IMR-90 (cell line): ENCODE data around the gene REN. TPM values are rescaled to one million over a fixed set of nuclear protein-coding genes. Genes with fewer than 3 reads are reported as not detected.

Experiments
- ATAC-seq: fragments of 200-7000 bp; cut with Tn5 transposase; 2 replicates; pipeline ENCODE4 v1.9.1; 2020; ENCODE audit warnings: low read depth, mild to moderate bottlenecking, moderate library complexity
- BruUV-seq: library from RNA; stranded (reverse); fragments of 400-500 nt; replicated peaks from 2 replicates; lab custom pipeline; 2021; lab: Mats Ljungman, UMichigan
- CTCF ChIA-PET: fragments of 300-600 bp; formaldehyde crosslinking; extraction: SDS; loops from one replicate; lab custom pipeline; 2021; ENCODE audit warnings: antibody characterized with exemption; lab: Yijun Ruan, JAX
- POLR2A ChIA-PET: fragments of 300-600 bp; sonication (Branson Sonifier 250); formaldehyde crosslinking; loops from one replicate; lab custom pipeline; 2022; ENCODE audit warnings: antibody characterized with exemption; ENCODE audit not compliant: unreplicated experiment; lab: Charles Lee
- DNase-seq: peaks from one replicate; pipeline ENCODE4 v3.0.0; 2013
- H2AFZ ChIP-seq: replicated peaks from 2 replicates; pipeline ENCODE3; 2013; ENCODE audit warnings: low read length, mild to moderate bottlenecking; ENCODE audit not compliant: poor library complexity
- H2AK5ac ChIP-seq: 2 replicates; pipeline ENCODE4 v1.6.1; 2013; ENCODE audit warnings: low read depth, low read length, inconsistent platforms
- H2AK9ac ChIP-seq: replicated peaks from 2 replicates; pipeline ENCODE3; 2013; ENCODE audit warnings: mild to moderate bottlenecking, low read depth, low read length, moderate library complexity; ENCODE audit not compliant: poor library complexity
- H2BK120ac ChIP-seq: 2 replicates; pipeline ENCODE4 v1.6.1; 2013; ENCODE audit warnings: low read depth, low read length, inconsistent platforms
- H2BK15ac ChIP-seq: 3 replicates; pipeline ENCODE4 v1.6.1; 2013; ENCODE audit warnings: low read depth, low read length, inconsistent platforms
- H2BK20ac ChIP-seq: 2 replicates; pipeline ENCODE4 v1.6.1; 2013; ENCODE audit warnings: low read depth, mild to moderate bottlenecking, inconsistent platforms, low read length, moderate library complexity
- H2BK5ac ChIP-seq: 2 replicates; pipeline ENCODE4 v1.6.1; 2013; ENCODE audit warnings: mild to moderate bottlenecking, low read depth, low read length, inconsistent platforms; ENCODE audit not compliant: poor library complexity, severe bottlenecking
- H3K14ac ChIP-seq: replicated peaks from 2 replicates; pipeline ENCODE4 v1.6.1; 2013; ENCODE audit warnings: low read depth, low read length, inconsistent platforms
- H3K18ac ChIP-seq: 2 replicates; pipeline ENCODE4 v1.6.1; 2013; ENCODE audit warnings: low read depth, low read length, control low read depth
- H3K23ac ChIP-seq: 2 replicates; pipeline ENCODE4 v1.6.1; 2013; ENCODE audit warnings: low read depth, low read length, inconsistent platforms
- H3K27ac ChIP-seq: 2 replicates; pipeline ENCODE4 v1.5.1; 2013; ENCODE audit warnings: mild to moderate bottlenecking, control low read depth, low read length; ENCODE audit not compliant: insufficient read depth
- H3K27me3 ChIP-seq: 2 replicates; pipeline ENCODE4 v1.6.1; 2013; ENCODE audit warnings: low read length; ENCODE audit not compliant: control insufficient read depth, insufficient read depth
- H3K36me3 ChIP-seq: 2 replicates; pipeline ENCODE4 v1.6.1; 2013; ENCODE audit warnings: low read length, mixed read lengths; ENCODE audit not compliant: control insufficient read depth, insufficient read depth
- H3K4ac ChIP-seq: 2 replicates; pipeline ENCODE4 v1.6.1; 2013; ENCODE audit warnings: low read depth, low read length, inconsistent platforms
- H3K4me1 ChIP-seq: 2 replicates; pipeline ENCODE4 v1.6.1; 2013; ENCODE audit warnings: low read length, mixed read lengths; ENCODE audit not compliant: control insufficient read depth, insufficient read depth
- H3K4me2 ChIP-seq: 2 replicates; pipeline ENCODE4 v1.6.1; 2013; ENCODE audit warnings: low read depth, mild to moderate bottlenecking, control low read depth, low read length, moderate library complexity
- H3K4me3 ChIP-seq: 2 replicates; pipeline ENCODE4 v1.5.1; 2013; ENCODE audit warnings: low read depth, mild to moderate bottlenecking, control low read depth, low read length, moderate library complexity; ENCODE audit not compliant: insufficient read depth
- H3K56ac ChIP-seq: 2 replicates; pipeline ENCODE4 v1.6.1; 2013; ENCODE audit warnings: low read length, inconsistent platforms; ENCODE audit not compliant: insufficient read depth; ENCODE audit errors: extremely low read depth
- H3K79me1 ChIP-seq, 2 experiments: 2 replicates each; pipeline ENCODE4 v1.6.1; 2013; ENCODE audit warnings: low read length in 2 of 2, inconsistent platforms in 1 of 2, low read depth in 1 of 2
- H3K9ac ChIP-seq: 2 replicates; pipeline ENCODE4 v1.6.1; 2013; ENCODE audit warnings: low read depth, low read length, control low read depth
- H3K9me1 ChIP-seq: 2 replicates; pipeline ENCODE4 v1.6.1; 2013; ENCODE audit warnings: low read length, inconsistent platforms; ENCODE audit not compliant: insufficient read depth
- H3K9me3 ChIP-seq: 2 replicates; pipeline ENCODE4 v1.6.1; 2013; ENCODE audit warnings: low read length; ENCODE audit not compliant: control insufficient read depth, insufficient read depth
- H4K20me1 ChIP-seq: 2 replicates; pipeline ENCODE4 v1.6.1; 2013; ENCODE audit warnings: low read length, inconsistent platforms; ENCODE audit not compliant: insufficient read depth
- H4K5ac ChIP-seq: 2 replicates; pipeline ENCODE4 v1.6.1; 2013; ENCODE audit warnings: mild to moderate bottlenecking, low read depth, low read length, control low read depth
- H4K8ac ChIP-seq, 2 experiments: 2 replicates each; pipeline ENCODE4 v1.6.1; 2013; ENCODE audit warnings: low read depth in 2 of 2, low read length in 2 of 2, control low read depth in 1 of 2, inconsistent platforms in 1 of 2
- H4K91ac ChIP-seq: 2 replicates; pipeline ENCODE4 v1.6.1; 2013; ENCODE audit warnings: low read depth, low read length, inconsistent platforms; ENCODE audit not compliant: insufficient read depth
- CEBPB ChIP-seq: IDR thresholded peaks from 2 replicates; pipeline ENCODE4 v1.6.1; 2012; ENCODE audit warnings: low read depth, low read length, improper control_type of control experiment
- POLR2A ChIP-seq: IDR thresholded peaks from 2 replicates; pipeline ENCODE4 v1.6.1; 2012; ENCODE audit warnings: mild to moderate bottlenecking, low read depth, low read length
- WGBS, 2 experiments: methylation state at CpG; one replicate each; pipeline versions ENCODE4 v1.1.5 to v1.1.7; 2013; ENCODE audit warnings: missing lambda C conversion rate in 2 of 2; ENCODE audit not compliant: insufficient read length in 1 of 2; ENCODE audit errors: extremely low coverage in 2 of 2; 5-methylcytosine and 5-hydroxymethylcytosine counted together
- dilution Hi-C: fragments of 300-500 bp; cut with HindIII; formaldehyde crosslinking; loops from one replicate; pipeline ENCODE4 v1.14.3; 2018; ENCODE audit warnings: low sequenced_read_pairs; ENCODE audit not compliant: unreplicated experiment
- in situ Hi-C: fragments of 300-500 bp; cut with MboI; formaldehyde crosslinking; loops from 3 replicates; pipeline ENCODE4 v1.14.3; 2019; ENCODE audit warnings: low sequenced_read_pairs, inconsistent platforms, mixed read lengths
- intact Hi-C: fragments of 100-400 bp; cut with micrococcal nuclease; formaldehyde crosslinking; loops from 2 replicates; pipeline ENCODE4 v1.10.0; 2022
- polyA plus RNA-seq, 3 experiments: library from polyadenylated mRNA; depleted of rRNA; stranded (reverse); fragments of >200 nt; gene quantifications; 2 replicates each; pipeline ENCODE4 v1.2.3, GENCODE V29; 2012; ENCODE audit warnings: low replicate concordance in 1 of 3
- total RNA-seq: library from RNA; depleted of rRNA; stranded (reverse); fragments of >200 nt; gene quantifications from 2 replicates; pipeline ENCODE4 v1.2.3, GENCODE V29; 2012

The REN gene
- total and polyA plus RNA-seq, 2 of the 4 experiments (the other 2 are of a cell fraction), result 0.54 to 1.2 TPM

DNA sequence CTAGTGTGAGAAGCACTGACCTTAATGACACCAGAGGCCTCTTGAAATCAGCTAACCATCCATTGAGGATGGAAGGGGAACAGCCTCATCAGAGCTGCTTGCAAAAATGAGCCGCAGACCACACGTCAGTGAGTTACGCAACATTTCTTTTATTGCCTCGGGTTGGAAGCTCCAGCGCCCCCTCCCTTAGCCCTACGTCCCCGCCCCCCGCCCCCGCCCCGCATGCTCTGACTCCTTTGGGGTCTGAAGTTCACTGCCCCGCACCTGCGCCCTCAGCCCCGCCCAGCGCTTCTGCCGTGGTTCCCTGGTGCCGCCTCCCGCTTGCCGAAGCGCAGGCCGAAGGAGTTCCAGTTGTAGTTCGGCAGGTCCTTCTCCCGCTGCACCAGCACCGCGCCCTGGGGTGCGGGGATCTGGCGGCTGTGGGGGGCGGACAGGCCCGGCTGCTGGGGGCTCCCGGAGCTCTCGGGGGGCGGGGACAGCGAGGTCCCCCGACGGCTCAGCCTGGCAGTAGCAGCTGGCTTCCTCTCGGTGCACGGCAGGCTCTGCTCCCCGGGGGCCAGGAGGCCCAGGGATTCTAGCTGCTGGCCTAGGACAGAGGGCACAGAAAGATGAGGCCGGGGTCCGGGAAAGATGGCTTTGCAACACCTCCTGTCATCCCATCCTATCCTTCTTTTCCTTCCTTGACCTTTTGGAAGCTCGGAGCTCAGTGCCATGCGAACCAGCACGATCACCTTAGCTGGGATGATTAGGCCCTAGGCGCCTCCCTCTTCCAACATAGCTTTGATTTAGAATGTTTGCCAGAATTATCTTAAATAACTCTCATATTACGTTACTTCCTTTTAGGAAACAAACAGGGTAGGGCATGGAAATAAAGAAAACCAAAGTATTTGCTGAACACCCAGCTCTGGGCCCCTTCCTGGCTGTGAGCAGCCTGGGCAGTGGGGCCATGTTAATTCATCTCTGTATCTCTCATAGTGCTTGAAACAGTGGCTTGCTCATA lies 24.4 kb upstream of the REN start:
- H2BK15ac ChIP-seq, result 0 out of 3 replicates have a peak overlapping the region, but pooled peaks have one; percentile 35
- TF ChIP-seq CEBPB (peak; percentile 97), POLR2A (no peak)
- ATAC-seq (peak; percentile 57), DNase-seq (peak; percentile 70)
- BruUV-seq, result no TSS peak
- no peak overlapping the region for H3K18ac ChIP-seq
- H3K14ac ChIP-seq, result no peak overlapping the region
- no peak overlapping the region for H2BK5ac ChIP-seq
- 0 out of 2 replicates have a peak overlapping the region, but pooled peaks have one; percentile 49 for H2BK20ac ChIP-seq
- no peak overlapping the region for H3K9ac ChIP-seq
- intact Hi-C loops (no loop called here), dilution Hi-C loops (no loop called here), in situ Hi-C loops (no loop called here)
- H3K56ac ChIP-seq, result no peak overlapping the region
- no peaks in the 10 kb centered on the region for H3K9me3 ChIP-seq
- peak overlapping the region; percentile 78 for H2AFZ ChIP-seq
- H3K4me1 ChIP-seq, result peaks cover 15% of the 10 kb centered on the region
- H4K5ac ChIP-seq, result no peak overlapping the region
- H4K20me1 ChIP-seq, result no peaks in the 10 kb centered on the region
- H3K79me1 ChIP-seq, result peaks cover 6 to 9% of the 10 kb centered on the region in 2 experiments; a peak in 3 of 4 replicates
- peaks cover 11% of the 10 kb centered on the region for H3K9me1 ChIP-seq
- no peaks in the 10 kb centered on the region for H3K36me3 ChIP-seq
- peak overlapping the region; percentile 13; the same call in 1 of the 2 replicates for H4K91ac ChIP-seq
- H3K27ac ChIP-seq, result no peak overlapping the region
- H2AK9ac ChIP-seq, result peak overlapping the region; percentile 10
- CTCF ChIA-PET, result interaction anchor here (1.0 to 1.3 kb wide), 4 partner anchors 16 to 208 kb away, joined by 3 read pairs; no protein-coding TSS in a partner anchor
- peak overlapping the region; percentile 65; the same call in 1 of the 2 replicates for H2BK120ac ChIP-seq
- peaks cover 3% of the 10 kb centered on the region; the same call in 1 of the 2 replicates for H3K27me3 ChIP-seq
- peak overlapping the region; percentile 15; the same call in 1 of the 2 replicates for H3K4ac ChIP-seq
- H2AK5ac ChIP-seq, result no peak overlapping the region
- H3K23ac ChIP-seq, result no peak overlapping the region
- POLR2A ChIA-PET, result interaction anchor here (0.7 kb wide), 1 partner anchor 20 kb away, joined by 5 read pairs; no protein-coding TSS in a partner anchor
- H3K4me3 ChIP-seq, result no peak overlapping the region
- peak overlapping the region; percentile 38 to 41; a peak in 1 of 4 replicates for H4K8ac ChIP-seq
- no peak overlapping the region for H3K4me2 ChIP-seq
- 21% methylated on average over 10 of the region's 44 CpGs; no CpG with 5 or more reads in 1 of the 2 experiments for WGBS, 2 experiments
